Right lobe of liver (tissue), 6 donors: Measurements from ENCODE around the gene ALDOA. TPM values are rescaled to one million over a fixed set of nuclear protein-coding genes. Genes with fewer than 3 reads are reported as not detected.

ENCODE experiments used
- ATAC-seq, 4 donors: fragments of 200-7000 bp; cut with Tn5 transposase; one replicate each; pipeline ENCODE4 v1.9.1; 2020; ENCODE audit warnings: mild to moderate bottlenecking in 4 of 4, moderate library complexity in 4 of 4
- DNase-seq, 3 donors: peaks; one replicate each; pipeline ENCODE4 v3.0.0-alpha.2; 2020
- H3K27ac ChIP-seq, 3 donors: fragments of 200-600 bp; one replicate each; pipeline ENCODE4 v1.8.0; 2022
- H3K27me3 ChIP-seq, 2 donors: fragments of 200-600 bp; one replicate each; pipeline ENCODE4 v1.8.0; 2022
- H3K36me3 ChIP-seq, 4 donors: fragments of 200-600 bp; sonication (generic) in 1 of 4; one replicate each; pipeline versions ENCODE4 v1.5.1 to v1.8.0; 2017 to 2022; ENCODE audit warnings: control low read depth in 1 of 4
- H3K4me1 ChIP-seq, 4 donors: fragments of 200-600 bp; sonication (generic) in 1 of 4; one replicate each; pipeline versions ENCODE4 v1.5.1 to v1.8.0; 2017 to 2022; ENCODE audit warnings: control low read depth in 1 of 4
- H3K4me3 ChIP-seq, 3 donors: fragments of 200-600 bp; one replicate each; pipeline ENCODE4 v1.8.0; 2022
- H3K9me3 ChIP-seq, 4 donors: fragments of 200-600 bp; sonication (generic) in 1 of 4; one replicate each; pipeline versions ENCODE4 v1.5.1 to v1.8.0; 2017 to 2022; ENCODE audit warnings: control low read depth in 1 of 4
- CTCF ChIP-seq, 4 donors: fragments of 200-600 bp in 3 of 4; fragments of 450-650 bp in 1 of 4; IDR thresholded peaks; one replicate each; pipeline versions ENCODE4 v1.5.1 to v1.8.0; 2016 to 2022; ENCODE audit warnings: antibody characterized with exemption in 4 of 4, mild to moderate bottlenecking in 2 of 4
- POLR2A ChIP-seq: fragments of 450-650 bp; IDR thresholded peaks from one replicate; pipeline ENCODE4 v1.6.1; 2017; ENCODE audit warnings: antibody characterized with exemption, mild to moderate bottlenecking
- WGBS: methylation state at CpG from one replicate; pipeline ENCODE4 v1.1.6; 2018; ENCODE audit warnings: low coverage, low lambda C conversion rate; ENCODE audit not compliant: insufficient coverage; ENCODE audit errors: missing lambda C conversion rate; 5-methylcytosine and 5-hydroxymethylcytosine counted together
- intact Hi-C, 2 donors: fragments of 100-400 bp; cut with DNase I; formaldehyde crosslinking; loops; one replicate each; pipeline versions ENCODE4 v1.11.2 to v1.14.1; 2022
- total RNA-seq, 6 experiments: library from RNA; depleted of rRNA in 2 of 6; stranded (reverse); fragments of >200 nt in 2 of 6; fragmentation: NEBNext Ultra II Directional in 3 of 6; extraction: Animal tissue kit (Norgen Biotek cat#: 25700) in 3 of 6; gene quantifications; one replicate each; pipeline versions ENCODE4 v1.1.0 to v1.2.4, GENCODE V29; 2016 to 2023
- donor health status: DM: no; HTN: yes; CAD: no.
- donor health status: DM: no; HTN: no; CAD: no.
- donor health status: DM: no; HTN: no; CAD: no.
- donor health status: DM: no; HTN: yes; CAD: no.
- donor health status: DM: no; HTN: yes; CAD: no.

ALDOA gene
- total RNA-seq, 6 experiments from 2014 or later = 113 to 580 (median 345) TPM

- Histone ChIP-seq H3K27ac (no peak overlapping the region), H3K4me1 (peaks cover 0 to 7% (median 3%) of the 10 kb centered on the region in 4 donors), H3K4me3 (no peak overlapping the region), H3K36me3 (no peaks in the 10 kb centered on the region), H3K27me3 (no peaks in the 10 kb centered on the region), H3K9me3 (no peaks in the 10 kb centered on the region)
- DNase-seq (no peak), ATAC-seq (no peak)
- intact Hi-C loops = no loop called here
- 94% methylated on average over 2 of the region's 2 CpGs for whole genome bisulfite sequencing
- no peak for TF ChIP-seq CTCF (IDR thresholded peaks at IDR 0.05)
- TF ChIP-seq POLR2A = no peak
These were observed 4.6 kb upstream of the ALDOA start for GRCh38 chr16:30060836-30061554.

GRCh38 chr16:30063278-30063892 lies 2.2 kb upstream of the ALDOA start:
- ATAC-seq = no peak
- no peaks in the 10 kb centered on the region for H3K9me3 ChIP-seq
- no peak for DNase-seq
- H3K4me1 ChIP-seq = peaks cover 0 to 22% (median 7%) of the 10 kb centered on the region in 4 donors
- WGBS = 40% methylated on average over 1 of the region's 12 CpGs
- no peak for TF ChIP-seq POLR2A
- TF ChIP-seq CTCF (IDR thresholded peaks at IDR 0.05) = no peak
- H3K27ac ChIP-seq = peak overlapping the region; percentile 93 to 100 (median 99)
- no peaks in the 10 kb centered on the region for H3K27me3 ChIP-seq
- H3K36me3 ChIP-seq = peaks cover 0 to 13% (median 2%) of the 10 kb centered on the region in 4 donors
- H3K4me3 ChIP-seq = peak overlapping the region; percentile 92 to 97 (median 94)
- intact Hi-C loops = no loop called here

- Histone ChIP-seq H3K36me3 (peaks cover 7 to 20% (median 9%) of the 10 kb centered on the region in 4 donors), H3K27me3 (no peaks in the 10 kb centered on the region), H3K4me3 (peak overlapping the region; percentile 92 to 97 (median 94)), H3K9me3 (no peaks in the 10 kb centered on the region), H3K4me1 (peaks cover 0 to 22% (median 7%) of the 10 kb centered on the region in 4 donors), H3K27ac (peak overlapping the region; percentile 93 to 100 (median 99))
- peak; percentile 77 to 84 (median 80) for DNase-seq
- 0% methylated on average over 12 of the region's 27 CpGs for WGBS
- TF ChIP-seq CTCF (IDR thresholded peaks at IDR 0.05) = peak; percentile 18 to 51 (median 47)
- peak; percentile 54 for TF ChIP-seq POLR2A
- ATAC-seq = peak; percentile 39 to 47 (median 44)
- intact Hi-C loops = no loop called here
These were observed 1.4 kb upstream of the ALDOA start for GRCh38 chr16:30063893-30064728.

GRCh38 chr16:30064729-30065101 lies 845 bp upstream of the ALDOA start:
- TF ChIP-seq CTCF (IDR thresholded peaks at IDR 0.05) (no peak), POLR2A (no peak)
- Histone ChIP-seq H3K36me3 (peaks cover 10 to 26% (median 16%) of the 10 kb centered on the region in 4 donors), H3K4me1 (peaks cover 0 to 29% (median 7%) of the 10 kb centered on the region in 4 donors), H3K27me3 (no peaks in the 10 kb centered on the region), H3K27ac (peak overlapping the region; percentile 93 to 100 (median 99)), H3K4me3 (peak overlapping the region; percentile 92 to 97 (median 94)), H3K9me3 (no peaks in the 10 kb centered on the region)
- 0% methylated on average over 5 of the region's 25 CpGs for WGBS
- intact Hi-C loops = no loop called here
- DNase-seq (no peak), ATAC-seq (peak in 3 of 4 donors; percentile 1 to 5 (median 1))
